IPS DF 4.7 (cell line): ENCODE results near the gene CENPO.
"Not testable (repeated sequence)": the region's sequence is repeated elsewhere in the genome, so short reads cannot be mapped to it uniquely, and the experiment has no call there.

Experiments used
- DNase-seq: peaks from one replicate; pipeline ENCODE4 v3.0.0-alpha.2; 2013; ENCODE audit warnings: low spot score; ENCODE audit errors: extremely low read depth

Gene CENPO

GRCh38 chr2:24824071-24824588, 30.9 kb downstream of the CENPO start:
- DNase-seq, result no peak

- DNase-seq, result no peak
Measured at GRCh38 chr2:24824966-24825882, 32.0 kb downstream of the CENPO start.

- DNase-seq, result no peak
Measured at GRCh38 chr2:24825883-24826772, 32.9 kb downstream of the CENPO start.

GRCh38 chr2:24826773-24827145, 33.5 kb downstream of the CENPO start:
- DNase-seq, result no peak

- DNase-seq, result peak; percentile 91
Measured at GRCh38 chr2:24827321-24828237, 34.4 kb downstream of the CENPO start.

- no peak for DNase-seq
Measured at GRCh38 chr2:24828238-24828996, 35.2 kb downstream of the CENPO start.

GRCh38 chr2:24830351-24830750, 37.1 kb downstream of the CENPO start:
- no peak for DNase-seq

- no peak for DNase-seq
Measured at GRCh38 chr2:24830786-24831185, 37.6 kb downstream of the CENPO start.

- DNase-seq, result no peak
Measured at GRCh38 chr2:24831221-24832072, 38.2 kb downstream of the CENPO start.

GRCh38 chr2:24832073-24832461, 38.8 kb downstream of the CENPO start:
- no peak for DNase-seq

GRCh38 chr2:24832521-24832920, 39.3 kb downstream of the CENPO start:
- DNase-seq, result no peak

GRCh38 chr2:24832931-24833701, 39.9 kb downstream of the CENPO start:
- no peak for DNase-seq

- DNase-seq, result no peak
Measured at GRCh38 chr2:24833821-24834732, 40.9 kb downstream of the CENPO start.

- DNase-seq, result no peak
Measured at GRCh38 chr2:24834733-24835395, 41.6 kb downstream of the CENPO start.

- not testable (repeated sequence) for DNase-seq
Measured at GRCh38 chr2:24835411-24835810, 42.2 kb downstream of the CENPO start.

- no peak for DNase-seq
Measured at GRCh38 chr2:24836206-24836605, 43.0 kb downstream of the CENPO start.

GRCh38 chr2:24836706-24837105, 43.5 kb downstream of the CENPO start:
- DNase-seq, result no peak
